CD4-positive, alpha-beta T cell treated with Interferon gamma for 1 hour (primary cell): ENCODE measurements around the gene GSTA3.
"Not testable (repeated sequence)": the region's sequence is repeated elsewhere in the genome, so short reads cannot be mapped to it uniquely, and the experiment has no call there.

Experiments used
- DNase-seq: peaks from one replicate; pipeline ENCODE4 v3.0.0-alpha.2; 2020

GSTA3 gene

DNA sequence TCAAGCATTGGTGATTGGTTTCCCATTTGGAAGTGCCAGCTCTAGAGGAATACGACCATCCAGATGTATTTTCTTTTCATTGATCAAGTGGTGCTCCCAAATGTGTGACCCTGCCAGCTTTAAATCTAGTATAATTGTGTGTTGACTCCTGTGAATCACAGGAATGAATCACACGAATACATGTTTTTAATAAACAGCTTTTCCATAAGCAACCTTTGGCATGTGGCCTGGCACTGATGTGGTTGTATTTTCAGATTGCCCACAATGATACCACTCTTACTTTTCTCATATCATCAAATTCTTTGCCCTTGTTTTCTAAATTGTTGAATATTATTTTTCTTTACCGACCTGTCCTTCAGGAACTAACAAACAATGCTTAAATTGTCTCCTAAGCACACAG lies 367 bp downstream of the GSTA3 start:
- DNase-seq = no peak

- no peak for DNase-seq
Observed at GRCh38 chr6:52908526-52908925, 972 bp downstream of the GSTA3 start.

DNA sequence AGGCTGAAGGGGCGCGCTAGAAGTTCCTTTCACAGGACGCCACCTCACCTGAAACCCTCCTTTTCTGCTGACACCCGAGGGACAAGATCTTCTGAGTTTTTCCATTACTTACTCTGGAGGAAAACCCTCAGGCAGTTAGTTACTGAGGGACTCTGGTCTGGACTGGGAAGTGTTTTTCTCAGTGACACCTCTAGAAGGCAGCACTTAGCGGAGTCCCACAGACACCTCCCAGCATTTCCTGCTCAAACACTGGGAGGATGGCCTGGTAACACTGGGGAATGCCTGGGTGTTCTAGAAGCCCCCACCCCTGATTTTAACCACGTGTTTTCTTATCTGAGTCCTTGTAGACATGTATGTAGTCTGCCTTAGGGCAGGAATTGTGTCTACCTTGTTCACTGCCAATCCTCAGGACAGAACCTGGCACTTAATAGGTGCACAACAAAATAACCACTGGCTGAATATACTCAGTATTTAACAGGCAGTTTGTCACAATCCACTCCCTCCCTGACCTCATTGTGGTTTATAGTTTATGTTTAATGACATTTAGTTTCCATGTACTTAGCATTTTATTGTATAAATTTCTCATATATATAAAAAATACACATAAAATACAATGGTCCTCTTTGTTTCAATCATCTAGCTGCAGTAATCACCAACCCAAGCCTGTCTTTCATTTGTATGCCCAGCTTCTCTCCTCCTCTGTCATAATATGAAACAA lies 4.8 kb downstream of the GSTA3 start:
- no peak for DNase-seq

DNA sequence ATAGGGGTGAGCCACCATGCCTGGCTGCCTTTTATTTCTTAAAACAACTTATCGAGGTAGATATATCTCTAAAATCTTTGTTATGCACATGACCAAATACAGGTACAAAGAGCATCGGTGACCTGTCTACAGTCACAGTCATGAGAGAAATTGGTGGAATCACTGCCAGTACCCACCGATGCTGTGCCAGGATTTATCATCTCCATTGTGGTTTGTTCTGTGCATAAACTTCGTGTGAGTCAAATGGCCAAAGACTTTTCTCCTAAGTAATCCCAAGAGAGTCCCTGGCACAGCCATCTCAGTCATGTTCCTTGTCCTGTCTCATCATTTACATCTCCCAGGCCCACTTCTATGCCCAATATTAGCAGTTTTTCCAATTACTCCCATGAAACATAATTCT lies 9.0 kb downstream of the GSTA3 start:
- no peak for DNase-seq

DNA sequence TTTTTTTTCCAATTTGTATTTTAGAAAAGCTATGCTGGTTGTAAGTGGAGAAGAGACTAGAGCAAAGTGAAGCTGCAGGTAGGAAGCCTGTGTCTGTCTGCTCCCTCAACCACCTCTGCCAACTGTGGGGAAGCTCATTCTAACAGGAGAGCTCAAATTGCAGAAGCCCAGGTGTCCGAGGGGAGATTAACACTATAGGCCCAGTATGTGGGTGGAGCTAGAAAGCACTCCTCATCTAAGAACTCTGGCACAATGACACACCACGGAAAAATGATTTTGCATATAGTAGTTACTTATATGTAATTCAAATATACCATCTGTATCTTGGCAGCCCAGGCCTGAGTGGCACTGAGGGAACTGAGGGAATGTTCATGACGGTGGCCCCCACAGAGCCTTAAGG lies 13.7 kb downstream of the GSTA3 start:
- not testable (repeated sequence) for DNase-seq

DNA sequence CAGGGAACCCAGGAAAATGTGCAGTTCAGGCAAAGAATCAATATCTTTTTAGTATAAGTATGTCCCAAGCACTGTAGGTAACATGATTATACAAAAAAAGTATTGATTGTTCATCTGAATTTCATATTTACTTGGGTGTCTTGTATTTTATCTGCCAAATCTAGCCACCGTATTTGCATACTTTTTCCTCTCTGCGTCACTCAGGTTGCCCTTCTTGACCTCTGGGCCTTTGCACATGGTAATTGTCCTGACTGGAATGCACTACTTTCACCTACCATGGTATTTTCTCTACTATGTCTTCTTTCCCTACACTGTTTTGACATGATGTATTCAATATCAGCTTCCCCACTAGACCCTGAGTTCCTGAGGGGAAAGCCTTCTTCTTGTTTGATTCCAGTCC lies 15.2 kb downstream of the GSTA3 start:
- no peak for DNase-seq

DNA sequence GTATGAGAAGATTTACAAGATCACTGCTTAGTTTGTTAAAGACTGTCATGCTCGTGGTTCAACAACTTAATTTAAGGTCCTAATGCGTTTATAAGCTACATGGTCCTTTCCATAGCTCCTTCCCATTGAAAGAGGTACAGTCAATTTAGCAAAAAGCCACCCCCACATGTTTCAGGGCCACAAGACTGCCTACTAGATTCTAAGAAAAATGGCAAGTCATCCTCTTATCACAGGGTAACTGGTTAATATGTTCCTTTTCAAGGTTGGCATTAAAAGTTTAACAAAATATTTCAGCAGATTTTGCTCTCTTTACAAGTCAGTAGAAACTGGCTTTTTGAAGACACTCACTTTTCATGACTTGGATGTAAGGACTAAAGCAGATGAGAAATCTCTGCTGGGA lies 15.7 kb downstream of the GSTA3 start:
- DNase-seq = no peak

- DNase-seq = no peak
Observed at GRCh38 chr6:52893221-52893620, 16.3 kb downstream of the GSTA3 start.

GRCh38 chr6:52890018-52890417 lies 19.5 kb downstream of the GSTA3 start:
- no peak for DNase-seq

DNA sequence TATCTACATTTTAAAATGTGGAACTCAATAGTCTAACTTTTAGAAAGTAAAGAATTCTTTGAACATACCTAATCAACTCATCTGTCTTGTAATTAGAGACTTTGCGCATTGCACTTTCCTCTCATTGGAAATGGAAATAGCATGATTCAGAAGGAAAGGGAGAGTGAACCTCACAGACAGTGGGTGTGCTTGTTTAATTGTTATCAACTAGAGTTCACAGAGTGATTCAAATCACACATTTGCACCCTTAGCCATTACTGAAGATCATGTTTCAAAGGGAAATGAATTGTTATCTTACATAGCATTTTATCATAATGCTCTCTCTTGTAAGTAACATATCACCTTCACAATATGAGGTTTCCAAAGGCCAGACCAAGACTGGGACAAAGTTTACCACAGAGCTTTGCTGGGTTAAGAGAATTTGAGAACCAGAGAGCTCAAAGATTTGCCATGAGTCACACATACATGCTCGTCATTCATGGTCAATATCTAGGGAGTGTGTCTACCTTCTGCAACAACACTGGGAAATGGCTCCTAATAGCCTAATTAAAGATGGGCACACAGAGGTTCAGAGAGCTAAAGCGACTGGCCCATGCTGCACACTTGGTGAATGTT lies 21.5 kb downstream of the GSTA3 start:
- no peak for DNase-seq

- peak; percentile 61 for DNase-seq
Observed at GRCh38 chr6:52881996-52882841, 27.3 kb downstream of the GSTA3 start.

DNA sequence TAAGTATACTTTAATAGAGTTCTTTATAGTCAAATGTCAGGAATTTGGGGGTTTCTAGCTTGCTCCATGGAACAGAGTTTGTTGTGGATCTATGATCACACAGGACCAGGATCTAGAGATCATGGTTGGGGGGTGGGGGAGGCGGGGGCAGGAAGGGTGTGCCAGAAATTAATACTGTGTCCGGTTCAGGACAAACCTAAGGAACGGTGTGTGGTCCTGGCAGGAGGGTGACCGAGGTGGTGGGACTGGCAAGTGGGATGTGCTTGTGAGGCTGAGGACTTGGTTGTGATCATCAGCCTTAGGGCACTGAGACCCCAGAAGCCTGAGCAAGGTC lies 27.9 kb downstream of the GSTA3 start:
- DNase-seq = no peak

GRCh38 chr6:52877786-52878185 lies 31.7 kb downstream of the GSTA3 start:
- no peak for DNase-seq

GRCh38 chr6:52877168-52877567 lies 32.3 kb downstream of the GSTA3 start:
- DNase-seq = no peak

DNA sequence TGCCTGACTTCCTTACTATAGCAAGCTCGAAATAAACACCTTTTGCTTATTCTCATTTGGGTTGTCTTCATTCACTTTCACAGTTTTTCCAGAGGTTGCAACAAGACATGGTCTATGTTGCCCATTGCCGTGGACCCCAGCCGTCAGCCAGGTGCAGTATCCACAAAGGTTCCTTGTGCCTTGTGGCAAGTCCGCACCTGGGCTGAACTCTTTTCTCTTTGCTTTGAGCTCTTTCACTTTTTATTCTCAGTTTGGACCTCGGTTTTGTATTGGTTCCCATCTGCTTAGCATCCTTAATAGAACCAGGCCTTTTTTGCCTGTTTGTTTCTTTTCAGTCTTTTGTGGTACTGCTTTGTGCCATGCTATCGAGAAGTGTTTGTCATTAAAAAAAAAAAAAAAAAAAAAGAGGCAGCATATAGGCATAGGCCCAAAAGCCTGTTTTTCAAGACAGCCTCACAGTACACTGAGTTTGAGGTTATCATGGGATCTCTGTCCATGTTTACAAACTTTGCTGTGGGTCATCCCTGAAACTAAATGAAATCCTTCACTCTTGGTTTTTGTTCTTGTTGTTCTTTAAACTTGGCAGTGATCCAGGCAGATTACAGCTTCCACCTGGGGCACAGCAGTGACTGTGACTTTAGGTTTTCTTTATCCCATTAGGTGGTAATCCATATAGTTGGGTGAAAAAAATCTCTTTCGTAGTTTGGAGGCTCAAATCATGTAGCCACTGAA lies 33.3 kb downstream of the GSTA3 start:
- DNase-seq = no peak

- no peak for DNase-seq
Observed at GRCh38 chr6:52872031-52872430, 37.5 kb downstream of the GSTA3 start.

GRCh38 chr6:52871621-52872020 lies 37.9 kb downstream of the GSTA3 start:
- no peak for DNase-seq

- DNase-seq = not testable (repeated sequence)
Observed at GRCh38 chr6:52870335-52871091, 39.0 kb downstream of the GSTA3 start.

DNA sequence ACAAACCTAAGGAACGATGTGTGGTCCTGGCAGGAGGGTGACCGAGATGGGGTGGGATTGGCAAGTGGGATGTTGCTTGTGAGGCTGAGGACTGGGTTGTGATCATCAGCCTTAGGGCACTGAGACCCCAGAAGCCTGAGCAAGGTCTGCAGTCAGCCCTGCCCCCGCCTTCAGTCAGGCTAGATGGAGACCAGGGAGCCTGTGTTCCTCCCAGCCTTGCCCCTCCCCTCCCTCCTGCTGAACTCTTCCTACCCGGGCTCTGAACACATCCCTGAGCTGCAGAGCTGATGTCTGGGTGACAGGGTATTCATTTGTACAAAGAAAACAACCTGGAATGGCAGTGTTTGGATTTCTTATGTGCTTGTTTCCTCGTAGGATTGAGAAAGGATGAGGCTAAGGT lies 40.6 kb downstream of the GSTA3 start:
- not testable (repeated sequence) for DNase-seq

GRCh38 chr6:52868240-52868639 lies 41.3 kb downstream of the GSTA3 start:
- DNase-seq = no peak

DNA sequence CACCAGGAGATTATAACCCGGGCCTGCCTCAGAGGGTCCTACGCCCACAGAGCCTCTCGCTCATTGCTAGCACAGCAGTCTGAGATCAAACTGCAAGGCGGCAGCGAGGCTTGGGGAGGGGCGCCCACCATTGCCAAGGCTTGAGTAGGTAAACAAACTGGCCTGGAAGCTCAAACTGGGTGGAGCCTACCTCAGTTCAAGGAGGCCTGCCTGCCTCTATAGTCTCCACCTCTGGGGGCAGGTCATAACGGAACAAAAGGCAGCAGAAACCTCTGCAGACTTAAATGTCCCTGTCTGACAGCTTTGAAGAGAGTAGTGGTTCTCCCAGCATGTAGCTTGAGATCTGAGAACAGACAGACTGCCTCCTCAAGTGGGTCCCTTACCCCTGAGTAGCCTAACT lies 48.3 kb downstream of the GSTA3 start:
- not testable (repeated sequence) for DNase-seq

- no peak for DNase-seq
Observed at GRCh38 chr6:52858416-52858815, 51.1 kb downstream of the GSTA3 start.

DNA sequence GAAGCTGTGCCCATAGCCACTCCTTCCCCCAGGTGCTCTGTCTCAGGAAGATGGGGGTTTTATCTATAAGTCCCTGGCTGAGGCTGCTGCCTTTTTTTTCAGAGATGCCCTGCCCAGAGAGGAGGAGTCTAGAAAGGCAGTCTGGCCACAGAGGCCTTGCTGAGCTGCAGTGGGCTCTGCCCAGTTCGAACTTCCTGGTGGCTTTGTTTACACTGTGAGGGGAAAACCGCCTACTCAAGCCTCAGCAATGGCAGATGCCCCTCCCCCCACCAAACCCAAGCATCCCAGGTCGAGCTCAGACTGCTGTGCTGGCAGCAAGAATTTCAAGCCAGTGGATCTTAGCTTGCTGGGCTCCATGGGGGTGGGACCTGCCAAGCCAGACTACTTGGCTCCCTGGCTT lies 53.4 kb downstream of the GSTA3 start:
- not testable (repeated sequence) for DNase-seq
